ENCODE data around the gene EIF2S3B.

Gene EIF2S3B

DNA sequence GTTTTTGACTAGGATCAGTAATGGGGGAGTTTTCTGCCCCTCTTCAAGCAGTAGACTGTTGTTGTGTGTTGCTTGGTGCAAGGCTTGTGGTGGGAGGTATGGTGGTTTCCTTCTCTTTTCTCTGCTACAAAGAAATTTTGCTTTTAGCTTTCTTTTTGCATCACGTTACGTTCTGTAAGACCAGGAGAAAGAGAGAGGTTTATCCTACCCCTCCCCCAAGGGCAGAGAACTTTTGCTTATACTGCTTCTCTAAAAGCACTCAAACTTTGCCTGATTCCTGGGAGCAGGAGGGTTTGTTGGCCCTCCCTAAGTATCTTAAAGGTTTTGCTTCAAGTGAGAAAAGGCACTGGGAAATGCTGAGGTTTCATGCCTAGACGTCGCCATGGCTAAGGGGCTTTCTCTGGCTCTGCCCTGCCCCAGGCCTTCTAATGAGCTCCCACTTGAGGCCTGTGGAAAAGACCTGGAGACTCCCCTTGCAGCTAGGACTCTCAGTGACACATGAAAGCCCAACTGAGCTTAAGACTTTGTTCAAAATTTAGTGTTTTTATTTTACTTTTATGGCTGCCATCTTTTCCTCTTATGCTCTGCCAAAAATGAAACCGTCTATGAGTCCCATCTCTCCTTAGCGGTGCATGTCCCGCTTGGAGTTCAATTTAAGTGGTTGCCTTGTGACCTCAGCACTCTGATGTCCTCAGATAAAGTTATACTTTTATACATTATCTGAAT lies 49.2 kb downstream of the EIF2S3B start:
- no peak for DNase-seq

DNA sequence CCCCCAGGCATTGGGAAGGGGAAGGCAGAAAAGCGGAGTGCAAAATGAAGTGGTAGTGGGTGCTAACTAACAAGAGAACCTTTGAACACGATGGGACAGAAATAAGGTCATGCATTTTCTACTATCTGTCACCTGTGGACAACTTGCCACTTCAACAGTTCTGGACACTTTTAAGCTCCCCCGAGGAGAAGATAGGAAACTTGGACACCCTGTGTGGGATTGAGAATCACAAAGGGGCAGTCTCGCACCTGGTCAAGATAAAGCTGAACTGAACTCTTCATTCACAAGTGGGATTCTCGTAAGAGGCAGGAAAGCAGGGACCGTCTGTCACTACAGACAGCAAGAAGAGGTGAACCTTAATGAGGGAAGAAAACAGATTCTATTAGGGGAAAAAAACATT lies 51.6 kb downstream of the EIF2S3B start:
- DNase-seq, result no peak

DNA sequence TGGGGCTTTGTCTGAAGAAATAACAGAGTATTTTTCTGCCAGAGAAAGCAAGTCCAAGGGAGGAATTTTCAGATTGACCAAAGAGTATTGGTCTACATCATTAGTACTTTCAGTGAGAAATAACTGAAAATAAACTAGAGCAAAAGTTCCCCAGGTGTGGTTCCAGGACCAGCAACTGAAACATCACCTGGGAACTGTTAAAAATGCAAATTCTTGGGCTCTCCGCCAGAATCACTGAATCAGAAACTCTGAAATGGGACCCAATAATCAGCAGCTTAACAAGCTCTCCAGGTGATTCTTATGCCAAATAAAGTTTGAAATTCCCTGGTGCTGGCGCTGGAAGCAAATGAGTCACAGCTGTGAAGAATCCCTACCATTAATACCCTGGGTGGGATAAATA lies 52.1 kb downstream of the EIF2S3B start:
- no peak for DNase-seq

Data from NCI-H1417 (cell line).